Fibroblast of lung (primary cell): ENCODE measurements around the gene TIMM50. TPM values are rescaled to one million over a fixed set of nuclear protein-coding genes. Genes with fewer than 3 reads are reported as not detected.

ENCODE experiments used
- DNase-seq, 2 donors: peaks; one replicate each; pipeline versions ENCODE4 v3.0.0 to v3.0.0-alpha.2; 2010; ENCODE audit warnings: low read depth in 2 of 2
- H2AFZ ChIP-seq: 2 replicates; pipeline ENCODE4 v1.5.1; 2012; ENCODE audit warnings: low read length, control low read depth, inconsistent platforms
- H3K27ac ChIP-seq: 2 replicates; pipeline ENCODE4 v1.5.1; 2011; ENCODE audit warnings: low read length, control low read depth; ENCODE audit not compliant: insufficient read depth
- H3K27me3 ChIP-seq: 2 replicates; pipeline ENCODE4 v1.5.1; 2011; ENCODE audit warnings: mild to moderate bottlenecking, low read length; ENCODE audit not compliant: control insufficient read depth, insufficient read depth
- H3K36me3 ChIP-seq: 2 replicates; pipeline ENCODE4 v1.5.1; 2011; ENCODE audit warnings: low read length; ENCODE audit not compliant: control insufficient read depth, insufficient read depth
- H3K4me1 ChIP-seq: 2 replicates; pipeline ENCODE4 v1.5.1; 2011; ENCODE audit warnings: low read length; ENCODE audit not compliant: control insufficient read depth, insufficient read depth; ENCODE audit errors: extremely low read depth
- H3K4me2 ChIP-seq: 2 replicates; pipeline ENCODE4 v1.5.1; 2011; ENCODE audit warnings: low read length, control low read depth; ENCODE audit not compliant: insufficient read depth; ENCODE audit errors: extremely low read depth
- H3K4me3 ChIP-seq, 4 experiments: fragments of 200-600 bp in 1 of 4; sonication (generic) in 1 of 4; replicated peaks in 1 of 4; 2 replicates each; pipeline ENCODE4 v1.5.1; 2011 to 2016; ENCODE audit warnings: low read length in 4 of 4, low read depth in 3 of 4, mild to moderate bottlenecking in 3 of 4, control low read depth in 2 of 4, inconsistent platforms in 1 of 4, mixed read lengths in 1 of 4; ENCODE audit not compliant: insufficient read depth in 1 of 4; ENCODE audit errors: control extremely low read depth in 1 of 4
- H3K79me2 ChIP-seq: 2 replicates; pipeline ENCODE4 v1.5.1; 2012; ENCODE audit warnings: mild to moderate bottlenecking, low read length, inconsistent platforms; ENCODE audit not compliant: control insufficient read depth, insufficient read depth
- H3K9ac ChIP-seq: 2 replicates; pipeline ENCODE4 v1.5.1; 2011; ENCODE audit warnings: mild to moderate bottlenecking, low read length, control low read depth; ENCODE audit not compliant: insufficient read depth
- H3K9me3 ChIP-seq: 2 replicates; pipeline ENCODE4 v1.5.1; 2012; ENCODE audit warnings: low read depth, low read length; ENCODE audit not compliant: control insufficient read depth, insufficient read depth
- H4K20me1 ChIP-seq: 2 replicates; pipeline ENCODE4 v1.5.1; 2011; ENCODE audit warnings: low read length; ENCODE audit not compliant: control insufficient read depth, insufficient read depth; ENCODE audit errors: extremely low read depth
- CTCF ChIP-seq, 2 donors: IDR thresholded peaks in 1 of 2; conservative IDR thresholded peaks in 1 of 2; 1 replicate in 1 of 2; 2 replicates in 1 of 2; pipeline ENCODE4 v1.5.1; 2011 to 2012; ENCODE audit warnings: low read length in 2 of 2, control low read depth in 1 of 2, inconsistent platforms in 1 of 2, low read depth in 1 of 2, mild to moderate bottlenecking in 1 of 2
- EZH2 ChIP-seq: IDR thresholded peaks from 2 replicates; pipeline ENCODE4 v1.5.1; 2012; ENCODE audit warnings: low read length, control low read depth, mild to moderate bottlenecking; ENCODE audit errors: missing control alignments
- polyA plus RNA-seq, 2 donors: library from polyadenylated mRNA; depleted of rRNA in 1 of 2; stranded (reverse) in 1 of 2; unstranded in 1 of 2; fragments of >200 nt; gene quantifications; 2 replicates each; pipeline ENCODE4 v1.2.1, GENCODE V29; 2011 to 2012; ENCODE audit warnings: missing spikeins in 1 of 2
- total RNA-seq: library from RNA; depleted of rRNA; stranded (reverse); fragments of >200 nt; gene quantifications from 2 replicates; pipeline ENCODE4 v1.2.1, GENCODE V29; 2014

Gene TIMM50
- total and polyA plus RNA-seq, 2 donors (not counting 1 experiment from before 2014, with no cell fraction given), result 43.5 to 45.7 TPM

- H3K9me3 ChIP-seq, result no peaks in the 10 kb centered on the region
- H3K27me3 ChIP-seq, result no peaks in the 10 kb centered on the region
- peaks cover 36% of the 10 kb centered on the region for H3K36me3 ChIP-seq
- DNase-seq, result no peak
- no peaks in the 10 kb centered on the region for H3K4me1 ChIP-seq
- H2AFZ ChIP-seq, result no peak overlapping the region
- H3K27ac ChIP-seq, result no peak overlapping the region
- H4K20me1 ChIP-seq, result no peaks in the 10 kb centered on the region
- no peaks in the 10 kb centered on the region for H3K79me2 ChIP-seq
- H3K9ac ChIP-seq, result no peak overlapping the region
- no peak overlapping the region for H3K4me2 ChIP-seq
- no peak overlapping the region for H3K4me3 ChIP-seq
- TF ChIP-seq EZH2, result no peak
- no peak for TF ChIP-seq CTCF (conservative IDR thresholded peaks at IDR 0.05 in 1 of 2, IDR thresholded peaks at IDR 0.05 in 1 of 2; ENCODE audit: low read depth in 1 of 2, low read length in 2 of 2)
These were observed 17.2 kb upstream of the TIMM50 start for GRCh38 chr19:39463403-39463802.

DNA sequence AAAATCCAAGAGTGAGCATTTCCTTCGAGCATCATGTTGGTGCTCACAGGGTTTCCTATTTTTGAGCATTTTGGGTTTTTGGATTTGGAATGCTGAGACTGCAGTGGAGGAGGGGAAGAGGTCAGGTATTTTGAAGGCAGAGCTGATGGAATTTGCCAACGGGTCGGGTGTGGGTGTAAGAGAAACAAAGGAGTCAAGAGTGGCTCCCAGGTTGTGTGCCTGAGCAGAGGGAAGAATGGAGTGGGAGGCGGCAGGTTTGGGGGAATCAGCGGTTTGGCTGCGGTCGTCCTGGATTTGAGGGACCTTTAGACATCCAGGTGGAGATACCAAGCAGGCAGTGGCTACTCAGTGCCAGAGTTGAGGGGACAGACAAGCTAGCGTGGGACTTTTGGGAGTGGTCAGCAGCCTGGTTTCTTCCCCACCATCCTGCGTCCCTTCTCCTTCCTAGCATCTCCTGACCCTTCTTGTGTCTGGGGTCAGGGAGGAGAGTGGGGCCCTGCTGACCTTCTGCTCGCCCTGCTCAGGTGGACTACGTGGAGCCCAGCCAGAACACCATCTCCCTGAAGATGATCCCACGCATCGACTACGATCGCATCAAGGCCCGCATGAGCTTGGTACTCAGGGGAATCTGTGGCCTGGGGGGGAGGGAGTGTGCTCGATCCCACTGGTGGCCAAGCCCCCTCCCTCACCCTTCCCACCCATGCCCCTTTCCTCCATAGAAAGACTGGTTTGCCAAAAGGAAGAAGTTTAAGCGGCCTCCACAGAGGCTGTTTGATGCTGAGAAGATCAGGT, 14.5 kb upstream of the TIMM50 start:
- Histone ChIP-seq H3K4me2 (no peak overlapping the region), H3K9me3 (no peaks in the 10 kb centered on the region), H4K20me1 (no peaks in the 10 kb centered on the region), H3K4me3 (no peak overlapping the region), H3K27ac (no peak overlapping the region), H2AFZ (no peak overlapping the region), H3K4me1 (no peaks in the 10 kb centered on the region), H3K9ac (no peak overlapping the region), H3K36me3 (peaks cover 40% of the 10 kb centered on the region), H3K79me2 (no peaks in the 10 kb centered on the region), H3K27me3 (no peaks in the 10 kb centered on the region)
- TF ChIP-seq CTCF (conservative IDR thresholded peaks at IDR 0.05 in 1 of 2, IDR thresholded peaks at IDR 0.05 in 1 of 2; ENCODE audit: low read depth in 1 of 2, low read length in 2 of 2), result no peak
- no peak for TF ChIP-seq EZH2
- no peak for DNase-seq

- no peak for DNase-seq
- Histone ChIP-seq H4K20me1 (no peaks in the 10 kb centered on the region), H3K36me3 (peaks cover 48% of the 10 kb centered on the region), H3K4me1 (no peaks in the 10 kb centered on the region), H3K4me2 (no peak overlapping the region), H3K27ac (no peak overlapping the region), H3K9ac (no peak overlapping the region), H3K4me3 (no peak overlapping the region), H2AFZ (no peak overlapping the region), H3K9me3 (no peaks in the 10 kb centered on the region), H3K79me2 (no peaks in the 10 kb centered on the region), H3K27me3 (no peaks in the 10 kb centered on the region)
- no peak for TF ChIP-seq CTCF (conservative IDR thresholded peaks at IDR 0.05 in 1 of 2, IDR thresholded peaks at IDR 0.05 in 1 of 2; ENCODE audit: low read depth in 1 of 2, low read length in 2 of 2)
- TF ChIP-seq EZH2, result no peak
These were observed 12.7 kb upstream of the TIMM50 start for GRCh38 chr19:39467941-39468340.
